Breast epithelium (tissue), 3 donors: ENCODE results near the gene DYRK1B.

Experiments
- POLR2A ChIP-seq: fragments of 450-650 bp; IDR thresholded peaks from one replicate; pipeline ENCODE4 v1.6.1; 2016; ENCODE audit warnings: antibody characterized with exemption, mild to moderate bottlenecking, moderate library complexity
- POLR2AphosphoS5 ChIP-seq, 3 donors: sonication (generic); formaldehyde crosslinking; IDR thresholded peaks; one replicate each; pipeline ENCODE4 v1.6.1; 2017; ENCODE audit warnings: antibody characterized with exemption in 3 of 3
- TF ChIP-seq, protein P1 (sequence below), 3 donors: fragments of 450-650 bp; IDR thresholded peaks; one replicate each; pipeline ENCODE4 v1.5.1; 2016 to 2017; ENCODE audit warnings: antibody characterized with exemption in 3 of 3, mild to moderate bottlenecking in 3 of 3, moderate library complexity in 3 of 3

DNA sequence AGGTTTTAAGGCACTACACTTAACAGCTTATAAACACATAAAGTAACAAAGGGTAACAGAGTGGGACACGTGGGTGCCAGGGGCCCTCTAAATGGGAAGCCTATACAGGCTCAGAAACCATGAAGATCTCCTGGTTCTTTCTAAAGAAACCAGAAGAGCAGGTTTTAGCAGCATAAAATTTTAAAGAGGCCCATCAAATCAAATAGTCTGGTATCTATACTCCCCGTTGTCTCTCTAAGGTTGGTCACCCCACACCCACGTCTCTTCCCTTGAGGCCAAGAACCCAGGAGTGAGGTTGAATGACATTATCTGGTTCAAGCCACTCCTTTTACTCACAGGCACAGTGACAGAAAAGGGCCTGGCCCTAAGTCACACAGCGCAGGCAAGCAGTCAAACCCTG lies 4.6 kb upstream of the DYRK1B start:
- TF ChIP-seq POLR2AphosphoS5 (IDR thresholded peaks at IDR 0.05) (no peak), POLR2A (no peak)
- TF ChIP-seq, protein P1, sequence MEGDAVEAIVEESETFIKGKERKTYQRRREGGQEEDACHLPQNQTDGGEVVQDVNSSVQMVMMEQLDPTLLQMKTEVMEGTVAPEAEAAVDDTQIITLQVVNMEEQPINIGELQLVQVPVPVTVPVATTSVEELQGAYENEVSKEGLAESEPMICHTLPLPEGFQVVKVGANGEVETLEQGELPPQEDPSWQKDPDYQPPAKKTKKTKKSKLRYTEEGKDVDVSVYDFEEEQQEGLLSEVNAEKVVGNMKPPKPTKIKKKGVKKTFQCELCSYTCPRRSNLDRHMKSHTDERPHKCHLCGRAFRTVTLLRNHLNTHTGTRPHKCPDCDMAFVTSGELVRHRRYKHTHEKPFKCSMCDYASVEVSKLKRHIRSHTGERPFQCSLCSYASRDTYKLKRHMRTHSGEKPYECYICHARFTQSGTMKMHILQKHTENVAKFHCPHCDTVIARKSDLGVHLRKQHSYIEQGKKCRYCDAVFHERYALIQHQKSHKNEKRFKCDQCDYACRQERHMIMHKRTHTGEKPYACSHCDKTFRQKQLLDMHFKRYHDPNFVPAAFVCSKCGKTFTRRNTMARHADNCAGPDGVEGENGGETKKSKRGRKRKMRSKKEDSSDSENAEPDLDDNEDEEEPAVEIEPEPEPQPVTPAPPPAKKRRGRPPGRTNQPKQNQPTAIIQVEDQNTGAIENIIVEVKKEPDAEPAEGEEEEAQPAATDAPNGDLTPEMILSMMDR (IDR thresholded peaks at IDR 0.05), result no peak
